Activated B cell treated with CpG ODN at 0.5 μM for 24 hours (primary cell): ENCODE data around the gene L2HGDH. TPM values are rescaled to one million over a fixed set of nuclear protein-coding genes. Genes with fewer than 3 reads are reported as not detected.

Source experiments
- ATAC-seq: fragments of 200-7000 bp; cut with Tn5 transposase; one replicate; pipeline ENCODE4 v1.10.0; 2021; ENCODE audit warnings: low read depth, mild to moderate bottlenecking, moderate library complexity
- CTCF ChIA-PET: fragments of 350-600 bp; sonication (Branson Sonifier 250); formaldehyde crosslinking; loops from one replicate; lab custom pipeline; 2021; ENCODE audit warnings: antibody characterized with exemption; lab: Charles Lee
- POLR2A ChIA-PET: fragments of 350-600 bp; sonication (Branson Sonifier 250); formaldehyde crosslinking; loops from one replicate; lab custom pipeline; 2021; ENCODE audit warnings: antibody characterized with exemption; lab: Charles Lee
- DNase-seq: peaks from one replicate; pipeline ENCODE4 v3.0.0; 2022
- H3K27ac Mint-ChIP-seq: one replicate; pipeline ENCODE4 v1.8.0; 2020; ENCODE audit warnings: mixed read lengths
- H3K27me3 Mint-ChIP-seq: one replicate; pipeline ENCODE4 v1.8.0; 2021; ENCODE audit warnings: mixed read lengths
- H3K36me3 Mint-ChIP-seq: one replicate; pipeline ENCODE4 v1.8.0; 2021; ENCODE audit warnings: low read depth, mixed read lengths
- H3K4me1 Mint-ChIP-seq: one replicate; pipeline ENCODE4 v1.8.0; 2021; ENCODE audit warnings: mixed read lengths
- H3K4me3 Mint-ChIP-seq: one replicate; pipeline ENCODE4 v1.8.0; 2020; ENCODE audit warnings: mild to moderate bottlenecking, mixed read lengths
- H3K9me3 Mint-ChIP-seq: one replicate; pipeline ENCODE4 v1.8.0; 2020; ENCODE audit warnings: mixed read lengths
- CTCF ChIP-seq: fragments of 200-600 bp; IDR thresholded peaks from one replicate; pipeline ENCODE4 v1.8.0; 2022; ENCODE audit warnings: antibody characterized with exemption, mild to moderate bottlenecking
- intact Hi-C: fragments of 100-400 bp; cut with micrococcal nuclease; formaldehyde crosslinking; loops from one replicate; pipeline ENCODE4 v1.15.1; 2024
- total RNA-seq: library from RNA; stranded (reverse); gene quantifications from 2 replicates; pipeline ENCODE4 v1.2.3, GENCODE V29; 2022

L2HGDH gene
- total RNA-seq, 1 donor from 2014 or later, result 5.2 TPM

GRCh38 chr14:50232276-50232642, 79.8 kb downstream of the L2HGDH start:
- ChIA-PET CTCF (no interaction called here), POLR2A (interaction anchor here (0.6 to 2.3 kb wide), 9 partner anchors 36 to 598 kb away, joined by 3 to 17 read pairs (median 5); partner anchors contain the start of genes DMAC2L, KLHDC2, L2HGDH and NEMF)
- DNase-seq, result no peak
- no peak for ATAC-seq
- H3K36me3 Mint-ChIP-seq, result peaks cover 8% of the 10 kb centered on the region
- intact Hi-C loops, result loop anchor here (5.0 to 10.0 kb wide), 3 partner anchors 257 to 610 kb away; partner anchors contain the start of genes KLHDC1, MGAT2 and RPL36AL
- H3K4me1 Mint-ChIP-seq, result peaks cover 32% of the 10 kb centered on the region
- peak overlapping the region; percentile 82 for H3K4me3 Mint-ChIP-seq
- TF ChIP-seq CTCF, result no peak
- H3K27me3 Mint-ChIP-seq, result no peaks in the 10 kb centered on the region
- peaks cover 2% of the 10 kb centered on the region for H3K9me3 Mint-ChIP-seq
- H3K27ac Mint-ChIP-seq, result peak overlapping the region; percentile 76

DNA sequence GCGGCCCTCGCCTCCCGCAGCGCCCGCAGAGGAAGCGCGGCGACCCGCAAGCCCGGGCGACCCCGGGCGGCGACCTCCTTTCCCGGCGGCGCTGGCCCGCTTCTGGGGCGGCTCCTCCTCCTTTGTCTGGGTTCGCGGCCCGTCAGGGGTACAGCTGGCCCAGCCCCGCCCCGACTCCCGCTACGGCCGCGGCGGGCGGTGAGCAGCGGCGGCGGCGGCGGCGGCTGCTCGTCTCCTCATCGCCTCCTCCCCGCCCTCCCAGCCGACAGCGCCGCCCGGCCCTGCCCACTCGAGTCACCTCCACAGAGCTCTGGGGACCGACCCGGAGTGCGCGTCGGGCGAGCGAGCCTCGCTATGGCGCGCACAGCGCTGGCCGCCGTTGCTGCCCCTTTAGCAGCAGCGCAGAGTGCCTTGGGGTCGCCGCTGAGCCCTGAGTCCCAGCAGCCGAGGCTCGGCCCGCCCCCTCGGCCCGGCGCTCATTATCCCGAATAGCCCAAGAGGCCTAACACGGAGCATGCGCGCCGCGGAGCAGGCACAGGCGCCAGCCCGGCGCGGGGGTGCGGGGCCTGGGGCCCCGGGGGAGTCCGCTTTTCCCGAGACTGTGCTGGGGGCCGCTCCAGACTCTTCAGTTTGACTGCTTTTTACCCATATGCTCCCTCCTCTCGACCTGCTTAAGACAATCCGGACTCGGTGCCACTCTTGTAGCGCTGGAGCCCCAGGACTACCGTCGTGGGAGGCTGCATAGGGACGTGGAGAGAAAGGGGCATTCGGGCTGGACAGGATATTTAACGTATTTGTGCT, 80.4 kb downstream of the L2HGDH start, which contains the start of gene SOS2:
SOS2 (minus strand) TSS at position 104 of the 801 bp plus-strand sequence. CDS start 295 bp downstream, outside the sequence.
- DNase-seq (peak; percentile 87), ATAC-seq (peak; percentile 87)
- H3K9me3 Mint-ChIP-seq, result peaks cover 2% of the 10 kb centered on the region
- no peaks in the 10 kb centered on the region for H3K27me3 Mint-ChIP-seq
- no peak for TF ChIP-seq CTCF
- peak within 1 kb of the TSS; percentile 92 for H3K27ac Mint-ChIP-seq
- CTCF ChIA-PET, result no interaction called here
- intact Hi-C loops, result loop anchor here (1.0 to 10.0 kb wide), 10 partner anchors 29 to 645 kb away; partner anchors contain the start of genes DMAC2L, KLHDC1, L2HGDH and MAP4K5
- POLR2A ChIA-PET, result interaction anchor here (0.6 to 2.3 kb wide), 12 partner anchors 35 to 597 kb away, joined by 3 to 17 read pairs (median 5); partner anchors contain the start of genes DMAC2L, KLHDC2, L2HGDH and NEMF
- peak within 1 kb of the TSS; percentile 93 for H3K4me3 Mint-ChIP-seq
- H3K36me3 Mint-ChIP-seq, result peaks cover 8% of the 10 kb centered on the region
- H3K4me1 Mint-ChIP-seq, result peaks cover 35% of the 10 kb centered on the region

GRCh38 chr14:50230701-50231474, 81.1 kb downstream of the L2HGDH start:
- H3K4me1 Mint-ChIP-seq, result peaks cover 43% of the 10 kb centered on the region
- H3K4me3 Mint-ChIP-seq, result peak overlapping the region; percentile 93
- ChIA-PET CTCF (no interaction called here), POLR2A (interaction anchor here (0.6 to 2.3 kb wide), 8 partner anchors 81 to 597 kb away, joined by 3 to 17 read pairs (median 5); partner anchors contain the start of genes DMAC2L, KLHDC2, L2HGDH and VCPKMT)
- peaks cover 8% of the 10 kb centered on the region for H3K36me3 Mint-ChIP-seq
- no peak for DNase-seq
- peaks cover 2% of the 10 kb centered on the region for H3K9me3 Mint-ChIP-seq
- no peak for TF ChIP-seq CTCF
- H3K27ac Mint-ChIP-seq, result peak overlapping the region; percentile 92
- peak; percentile 15 for ATAC-seq
- H3K27me3 Mint-ChIP-seq, result no peaks in the 10 kb centered on the region
- intact Hi-C loops, result loop anchor here (1.0 to 10.0 kb wide), 10 partner anchors 29 to 645 kb away; partner anchors contain the start of genes DMAC2L, KLHDC1, L2HGDH and MAP4K5

DNA sequence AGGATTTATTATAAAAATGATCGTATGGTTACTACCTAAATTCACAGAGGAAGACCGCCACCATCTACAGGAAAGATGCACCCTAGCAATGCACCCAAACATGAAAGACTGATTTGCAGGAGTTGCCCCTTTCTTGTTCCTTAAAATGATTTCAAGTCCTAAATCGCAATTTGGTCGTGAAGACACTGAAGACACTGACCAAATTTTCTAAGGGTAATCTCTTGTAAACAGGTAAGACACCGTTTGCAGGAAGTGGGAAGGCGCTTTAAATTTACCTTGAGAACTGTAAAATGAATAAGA, 81.7 kb downstream of the L2HGDH start:
- no peak for DNase-seq
- peak overlapping the region; percentile 92 for H3K27ac Mint-ChIP-seq
- intact Hi-C loops, result loop anchor here (2.0 to 10.0 kb wide), 5 partner anchors 114 to 608 kb away; partner anchors contain the start of genes KLHDC1, MGAT2, NEMF and RPL36AL
- POLR2A ChIA-PET, result interaction anchor here (1.1 to 2.3 kb wide), 5 partner anchors 81 to 596 kb away, joined by 3 to 17 read pairs (median 5); partner anchors contain the start of genes DMAC2L, L2HGDH and VCPKMT
- CTCF ChIA-PET, result no interaction called here
- H3K4me1 Mint-ChIP-seq, result peaks cover 49% of the 10 kb centered on the region
- H3K4me3 Mint-ChIP-seq, result peak overlapping the region; percentile 93
- no peak for TF ChIP-seq CTCF
- ATAC-seq, result no peak
- H3K9me3 Mint-ChIP-seq, result peaks cover 2% of the 10 kb centered on the region
- no peaks in the 10 kb centered on the region for H3K27me3 Mint-ChIP-seq
- peaks cover 8% of the 10 kb centered on the region for H3K36me3 Mint-ChIP-seq
